HepG2 (cell line): Measurements from ENCODE around the gene KCTD19.

Source experiments
- ATM ChIP-seq: fragments of 450-650 bp; IDR thresholded peaks from 2 replicates; pipeline ENCODE4 v1.7.1; 2017; ENCODE audit warnings: mild to moderate bottlenecking, borderline replicate concordance
- CTCF ChIP-seq: sonication (generic); formaldehyde crosslinking; IDR thresholded peaks from 2 replicates; pipeline ENCODE4 v1.5.0; 2020; ENCODE audit warnings: mild to moderate bottlenecking, missing genetic modification reagents, moderate library complexity
- ETV5 ChIP-seq: IDR thresholded peaks from 2 replicates; pipeline ENCODE4 v1.6.1; 2018; ENCODE audit warnings: missing biosample characterization, missing genetic modification reagents, inconsistent platforms, borderline replicate concordance
- FOXK1 ChIP-seq: sonication (generic); formaldehyde crosslinking; IDR thresholded peaks from 2 replicates; pipeline ENCODE4 v1.4.0; 2020; ENCODE audit warnings: low read depth, missing genetic modification reagents, borderline replicate concordance
- MAFK ChIP-seq, 2 experiments: IDR thresholded peaks in 1 of 2; conservative IDR thresholded peaks in 1 of 2; 2 replicates each; pipeline ENCODE4 v1.6.1; 2011; ENCODE audit warnings: improper control_type of control experiment in 2 of 2, low read length in 2 of 2
- NR1H2 ChIP-seq: sonication (generic); formaldehyde crosslinking; IDR thresholded peaks from 2 replicates; pipeline ENCODE4 v1.8.1; 2022; ENCODE audit warnings: low read depth, missing genetic modification reagents, borderline replicate concordance
- SKI ChIP-seq: fragments of 450-650 bp; IDR thresholded peaks from one replicate; pipeline ENCODE4 v1.6.1; 2018; ENCODE audit warnings: mild to moderate bottlenecking; ENCODE audit not compliant: partially characterized antibody
- USF2 ChIP-seq, 2 experiments: sonication (generic) in 1 of 2; formaldehyde crosslinking in 1 of 2; IDR thresholded peaks; 2 replicates each; pipeline versions ENCODE4 v1.5.1 to v1.6.1; 2011 to 2020; ENCODE audit warnings: borderline replicate concordance in 1 of 2, low read depth in 1 of 2, low read length in 1 of 2, mild to moderate bottlenecking in 1 of 2, missing genetic modification reagents in 1 of 2, moderate library complexity in 1 of 2
- ZFAT ChIP-seq: sonication (generic); formaldehyde crosslinking; conservative IDR thresholded peaks from 2 replicates; pipeline ENCODE4 v1.8.1; 2023; ENCODE audit warnings: missing genetic modification reagents, inconsistent platforms
- ZKSCAN8 ChIP-seq: IDR thresholded peaks from 2 replicates; pipeline ENCODE4 v1.6.1; 2016; ENCODE audit warnings: borderline replicate concordance, missing genetic modification reagents, missing compliant biosample characterization
- TF ChIP-seq, protein P1 (sequence below), 2 experiments: IDR thresholded peaks; 2 replicates each; pipeline ENCODE4 v1.6.1; 2011 to 2012; ENCODE audit warnings: low read length in 2 of 2, borderline replicate concordance in 1 of 2, low read depth in 1 of 2, mild to moderate bottlenecking in 1 of 2, moderate library complexity in 1 of 2

DNA sequence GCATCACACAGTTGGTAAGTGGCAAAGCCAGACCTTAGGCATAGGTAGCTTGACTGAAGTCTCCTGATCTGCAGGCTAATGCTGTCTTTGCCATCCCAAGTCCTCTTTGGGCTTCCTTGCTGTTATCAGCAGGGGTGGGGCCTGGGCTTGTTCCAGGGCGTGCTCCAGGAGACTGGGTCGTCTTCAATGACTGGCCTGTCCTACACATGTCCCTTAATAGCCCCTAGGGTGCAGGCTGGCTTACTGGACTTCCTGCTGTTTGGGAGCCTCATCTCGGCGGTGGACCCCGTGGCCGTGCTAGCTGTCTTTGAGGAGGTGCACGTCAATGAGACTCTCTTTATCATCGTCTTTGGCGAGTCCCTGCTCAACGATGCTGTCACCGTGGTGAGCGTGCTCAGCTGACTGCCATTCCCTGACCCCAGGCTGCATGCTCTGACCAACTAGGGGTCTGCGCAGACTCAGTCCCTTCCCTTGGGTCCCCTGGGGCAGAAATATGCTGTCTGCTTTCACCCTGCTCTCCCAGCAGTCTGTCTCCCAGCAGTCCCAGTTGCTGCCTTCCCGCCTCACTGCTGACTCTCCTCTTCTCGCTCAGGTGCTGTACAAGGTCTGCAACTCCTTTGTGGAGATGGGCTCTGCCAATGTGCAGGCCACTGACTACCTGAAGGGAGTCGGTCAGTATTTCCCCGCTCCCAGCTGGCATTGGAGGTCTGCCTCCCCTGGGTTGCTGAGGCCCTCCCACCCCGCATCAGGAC is 71.6 kb downstream of the KCTD19 start:
- no peak for TF ChIP-seq NR1H2 (CRISPR knock-in tag)
- TF ChIP-seq ATM: no peak
- no peak for TF ChIP-seq FOXK1 (CRISPR knock-in tag)
- TF ChIP-seq USF2 (IDR thresholded peaks at IDR 0.05; ENCODE audit: low read depth, low read length): no peak
- TF ChIP-seq USF2 (CRISPR knock-in tag; IDR thresholded peaks at IDR 0.05; ENCODE audit: borderline replicate concordance): no peak
- TF ChIP-seq, protein P1, sequence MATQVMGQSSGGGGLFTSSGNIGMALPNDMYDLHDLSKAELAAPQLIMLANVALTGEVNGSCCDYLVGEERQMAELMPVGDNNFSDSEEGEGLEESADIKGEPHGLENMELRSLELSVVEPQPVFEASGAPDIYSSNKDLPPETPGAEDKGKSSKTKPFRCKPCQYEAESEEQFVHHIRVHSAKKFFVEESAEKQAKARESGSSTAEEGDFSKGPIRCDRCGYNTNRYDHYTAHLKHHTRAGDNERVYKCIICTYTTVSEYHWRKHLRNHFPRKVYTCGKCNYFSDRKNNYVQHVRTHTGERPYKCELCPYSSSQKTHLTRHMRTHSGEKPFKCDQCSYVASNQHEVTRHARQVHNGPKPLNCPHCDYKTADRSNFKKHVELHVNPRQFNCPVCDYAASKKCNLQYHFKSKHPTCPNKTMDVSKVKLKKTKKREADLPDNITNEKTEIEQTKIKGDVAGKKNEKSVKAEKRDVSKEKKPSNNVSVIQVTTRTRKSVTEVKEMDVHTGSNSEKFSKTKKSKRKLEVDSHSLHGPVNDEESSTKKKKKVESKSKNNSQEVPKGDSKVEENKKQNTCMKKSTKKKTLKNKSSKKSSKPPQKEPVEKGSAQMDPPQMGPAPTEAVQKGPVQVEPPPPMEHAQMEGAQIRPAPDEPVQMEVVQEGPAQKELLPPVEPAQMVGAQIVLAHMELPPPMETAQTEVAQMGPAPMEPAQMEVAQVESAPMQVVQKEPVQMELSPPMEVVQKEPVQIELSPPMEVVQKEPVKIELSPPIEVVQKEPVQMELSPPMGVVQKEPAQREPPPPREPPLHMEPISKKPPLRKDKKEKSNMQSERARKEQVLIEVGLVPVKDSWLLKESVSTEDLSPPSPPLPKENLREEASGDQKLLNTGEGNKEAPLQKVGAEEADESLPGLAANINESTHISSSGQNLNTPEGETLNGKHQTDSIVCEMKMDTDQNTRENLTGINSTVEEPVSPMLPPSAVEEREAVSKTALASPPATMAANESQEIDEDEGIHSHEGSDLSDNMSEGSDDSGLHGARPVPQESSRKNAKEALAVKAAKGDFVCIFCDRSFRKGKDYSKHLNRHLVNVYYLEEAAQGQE (IDR thresholded peaks at IDR 0.05; ENCODE audit: borderline replicate concordance in 1 of 2, low read depth in 1 of 2, low read length in 2 of 2): no peak
- no peak for TF ChIP-seq CTCF (CRISPR knock-in tag)
- TF ChIP-seq MAFK (conservative IDR thresholded peaks at IDR 0.05 in 1 of 2, IDR thresholded peaks at IDR 0.05 in 1 of 2; ENCODE audit: low read length in 2 of 2): no peak
- TF ChIP-seq ZKSCAN8 (CRISPR knock-in tag): no peak
- no peak for TF ChIP-seq SKI
- no peak for TF ChIP-seq ZFAT (CRISPR knock-in tag)
- TF ChIP-seq ETV5 (CRISPR knock-in tag): no peak
